GM19239 (cell line): ENCODE results near the gene FIBP.

Experiments used
- DNase-seq: peaks from one replicate; pipeline ENCODE4 v3.0.0; 2011; ENCODE audit warnings: low spot score; ENCODE audit not compliant: insufficient read length
- FAIRE-seq: peaks from 2 replicates; lab custom pipeline; 2011; peaks lifted over from hg19 to GRCh38; lab: Jason Lieb, UNC

Gene FIBP

GRCh38 chr11:65861533-65862183 lies 26.6 kb downstream of the FIBP start:
- no peak for DNase-seq
- no peak for FAIRE-seq

GRCh38 chr11:65861165-65861505 lies 27.1 kb downstream of the FIBP start:
- DNase-seq: no peak
- no peak for FAIRE-seq

GRCh38 chr11:65860278-65861164 lies 27.8 kb downstream of the FIBP start, which contains the start of gene MUS81:
TSS of gene MUS81 (plus strand) at chr11:65860433. CDS start at chr11:65860754, 321 bp downstream.
- peak; percentile 92 for FAIRE-seq
- DNase-seq: peak; percentile 91

GRCh38 chr11:65859812-65860277 lies 28.4 kb downstream of the FIBP start:
- no peak for FAIRE-seq
- no peak for DNase-seq

- peak; percentile 94 for FAIRE-seq
- peak; percentile 82 for DNase-seq
Observed at GRCh38 chr11:65859095-65859811, 29.0 kb downstream of the FIBP start.

- FAIRE-seq: no peak
- no peak for DNase-seq
Observed at GRCh38 chr11:65858681-65859087, 29.6 kb downstream of the FIBP start.

GRCh38 chr11:65857853-65858680 lies 30.2 kb downstream of the FIBP start, which contains the start of gene CFL1:
TSS of gene CFL1 (minus strand) at chr11:65858180. CDS start at chr11:65858099, 81 bp downstream.
- peak; percentile 77 for DNase-seq
- peak; percentile 91 for FAIRE-seq

- no peak for FAIRE-seq
- no peak for DNase-seq
Observed at GRCh38 chr11:65857500-65857852, 30.8 kb downstream of the FIBP start.

GRCh38 chr11:65856689-65857499 lies 31.4 kb downstream of the FIBP start:
- FAIRE-seq (peak; percentile 53), DNase-seq (peak; percentile 75)

- FAIRE-seq: no peak
- no peak for DNase-seq
Observed at GRCh38 chr11:65855927-65856363, 32.3 kb downstream of the FIBP start.

GRCh38 chr11:65854852-65855837 lies 33.1 kb downstream of the FIBP start:
- no peak for FAIRE-seq

GRCh38 chr11:65854161-65854592 lies 34.1 kb downstream of the FIBP start:
- FAIRE-seq: no peak
- no peak for DNase-seq

More at GRCh38 chr11:65854852-65855837, 33.1 kb downstream of the FIBP start:
- no peak for DNase-seq

GRCh38 chr11:65853246-65853979 lies 34.9 kb downstream of the FIBP start:
- FAIRE-seq (no peak), DNase-seq (no peak)

- no peak for DNase-seq
- no peak for FAIRE-seq
Observed at GRCh38 chr11:65852508-65853245, 35.6 kb downstream of the FIBP start.

- FAIRE-seq (no peak), DNase-seq (no peak)
Observed at GRCh38 chr11:65851811-65852507, 36.3 kb downstream of the FIBP start.

GRCh38 chr11:65851083-65851579 lies 37.1 kb downstream of the FIBP start:
- DNase-seq: no peak
- FAIRE-seq: no peak
